HepG2 (cell line): ENCODE data around the gene FTL. TPM values are rescaled to one million over a fixed set of nuclear protein-coding genes. Genes with fewer than 3 reads are reported as not detected.

Experiments
- ASH2L ChIP-seq: fragments of 300-600, 200-600 bp; sonication (generic); IDR thresholded peaks from 2 replicates; pipeline ENCODE4 v1.7.0; 2017; ENCODE audit warnings: low read depth, mild to moderate bottlenecking, moderate library complexity, mixed read lengths, low read length; ENCODE audit not compliant: insufficient read length
- ATF7 ChIP-seq, 2 experiments: fragments of 450-650 bp in 1 of 2; sonication (generic) in 1 of 2; formaldehyde crosslinking in 1 of 2; IDR thresholded peaks; 2 replicates each; pipeline versions ENCODE4 v1.4.0 to v1.6.1; 2016 to 2020; ENCODE audit warnings: antibody characterized with exemption in 1 of 2, mild to moderate bottlenecking in 1 of 2, missing genetic modification reagents in 1 of 2
- E2F5 ChIP-seq: sonication (generic); formaldehyde crosslinking; conservative IDR thresholded peaks from 2 replicates; pipeline ENCODE4 v1.4.0; 2020; ENCODE audit warnings: missing genetic modification reagents
- ERF ChIP-seq: IDR thresholded peaks from 2 replicates; pipeline ENCODE4 v1.6.1; 2018; ENCODE audit warnings: missing biosample characterization, missing genetic modification reagents
- JUND ChIP-seq: sonication (generic); formaldehyde crosslinking; IDR thresholded peaks from 2 replicates; pipeline ENCODE4 v1.8.0; 2022; ENCODE audit warnings: mild to moderate bottlenecking, missing genetic modification reagents
- PITX1 ChIP-seq: sonication (generic); formaldehyde crosslinking; IDR thresholded peaks from 2 replicates; pipeline ENCODE4 v1.5.1; 2020; ENCODE audit warnings: mild to moderate bottlenecking, missing genetic modification reagents
- SP4 ChIP-seq: sonication (generic); formaldehyde crosslinking; IDR thresholded peaks from 2 replicates; pipeline ENCODE4 v1.8.1; 2023; ENCODE audit warnings: mild to moderate bottlenecking, missing genetic modification reagents
- ZNF362 ChIP-seq: sonication (generic); formaldehyde crosslinking; IDR thresholded peaks from 2 replicates; pipeline ENCODE4 v1.4.0; 2020; ENCODE audit warnings: missing genetic modification reagents, mild to moderate bottlenecking, borderline replicate concordance
- ZNF432 ChIP-seq: sonication (generic); formaldehyde crosslinking; IDR thresholded peaks from 2 replicates; pipeline ENCODE4 v1.5.0; 2020; ENCODE audit warnings: missing genetic modification reagents, mild to moderate bottlenecking, borderline replicate concordance
- ZNF567 ChIP-seq: sonication (generic); formaldehyde crosslinking; IDR thresholded peaks from 2 replicates; pipeline ENCODE4 v1.8.1; 2023; ENCODE audit warnings: mild to moderate bottlenecking, missing genetic modification reagents, borderline replicate concordance
- ZNF598 ChIP-seq: sonication (generic); formaldehyde crosslinking; IDR thresholded peaks from 2 replicates; pipeline ENCODE4 v1.5.1; 2020; ENCODE audit warnings: mild to moderate bottlenecking, missing genetic modification reagents, borderline replicate concordance
- ZNF704 ChIP-seq: sonication (generic); formaldehyde crosslinking; IDR thresholded peaks from 2 replicates; pipeline ENCODE4 v1.8.1; 2023; ENCODE audit warnings: mild to moderate bottlenecking, inconsistent platforms, moderate library complexity, missing genetic modification reagents, borderline replicate concordance
- ZNF883 ChIP-seq: sonication (generic); formaldehyde crosslinking; IDR thresholded peaks from 2 replicates; pipeline ENCODE4 v1.5.1; 2020; ENCODE audit warnings: mild to moderate bottlenecking, missing genetic modification reagents; ENCODE audit errors: not compliant biosample characterization
- polyA plus RNA-seq, 8 experiments: library from polyadenylated mRNA; depleted of rRNA in 3 of 8; stranded (reverse) in 7 of 8; unstranded in 1 of 8; fragments of >200 nt; fragmentation: Illumina TruSeq in 4 of 8; extraction: Trizol in 4 of 8; gene quantifications; 2 replicates each; pipeline versions ENCODE4 v1.2.1 to v1.2.3, GENCODE V29; 2011 to 2016; ENCODE audit warnings: low read depth in 4 of 8, missing spikeins in 1 of 8, mixed read lengths in 1 of 8; ENCODE audit not compliant: insufficient read depth in 1 of 8
- total RNA-seq, 5 experiments: library from RNA; depleted of rRNA; stranded (reverse); fragments of >200 nt; fragmentation: Illumina TruSeq; extraction: Trizol; gene quantifications; 2 replicates each; pipeline ENCODE4 v1.2.3, GENCODE V29; 2016; ENCODE audit warnings: low read depth in 1 of 5
- TF ChIP-seq, protein P1 (sequence below): IDR thresholded peaks from 2 replicates; pipeline ENCODE4 v1.6.1; 2018; ENCODE audit warnings: missing genetic modification reagents, mild to moderate bottlenecking, missing compliant biosample characterization
- TF ChIP-seq, protein P2 (sequence below): sonication (generic); formaldehyde crosslinking; IDR thresholded peaks from 2 replicates; pipeline ENCODE4 v1.4.0; 2020; ENCODE audit warnings: mild to moderate bottlenecking, missing genetic modification reagents
- TF ChIP-seq, protein P3 (sequence below): sonication (generic); formaldehyde crosslinking; IDR thresholded peaks from 2 replicates; pipeline ENCODE4 v1.4.0; 2020; ENCODE audit warnings: mild to moderate bottlenecking, missing genetic modification reagents

The FTL gene
- total and polyA plus RNA-seq, 2 of the 13 experiments (the other 11 are each of a cell fraction or from before 2014, with no cell fraction given): 2,721 to 8,800 TPM

GRCh38 chr19:48933382-48933932, 31.7 kb upstream of the FTL start, which contains the start of gene DHDH (continued):
- TF ChIP-seq ZNF598 (CRISPR knock-in tag) (no peak), JUND (CRISPR knock-in tag) (no peak), ZNF567 (no peak), E2F5 (CRISPR knock-in tag) (no peak), SP4 (CRISPR knock-in tag) (no peak), ASH2L (peak; percentile 40), ATF7 (IDR thresholded peaks at IDR 0.05) (no peak), ATF7 (CRISPR knock-in tag; IDR thresholded peaks at IDR 0.05) (no peak), ERF (CRISPR knock-in tag) (no peak), ZNF362 (no peak), PITX1 (CRISPR knock-in tag) (no peak), ZNF704 (no peak), ZNF883 (CRISPR knock-in tag) (no peak), ZNF432 (CRISPR knock-in tag) (no peak)
- TF ChIP-seq, protein P1, sequence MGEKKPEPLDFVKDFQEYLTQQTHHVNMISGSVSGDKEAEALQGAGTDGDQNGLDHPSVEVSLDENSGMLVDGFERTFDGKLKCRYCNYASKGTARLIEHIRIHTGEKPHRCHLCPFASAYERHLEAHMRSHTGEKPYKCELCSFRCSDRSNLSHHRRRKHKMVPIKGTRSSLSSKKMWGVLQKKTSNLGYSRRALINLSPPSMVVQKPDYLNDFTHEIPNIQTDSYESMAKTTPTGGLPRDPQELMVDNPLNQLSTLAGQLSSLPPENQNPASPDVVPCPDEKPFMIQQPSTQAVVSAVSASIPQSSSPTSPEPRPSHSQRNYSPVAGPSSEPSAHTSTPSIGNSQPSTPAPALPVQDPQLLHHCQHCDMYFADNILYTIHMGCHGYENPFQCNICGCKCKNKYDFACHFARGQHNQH: no peak
- TF ChIP-seq, protein P2, sequence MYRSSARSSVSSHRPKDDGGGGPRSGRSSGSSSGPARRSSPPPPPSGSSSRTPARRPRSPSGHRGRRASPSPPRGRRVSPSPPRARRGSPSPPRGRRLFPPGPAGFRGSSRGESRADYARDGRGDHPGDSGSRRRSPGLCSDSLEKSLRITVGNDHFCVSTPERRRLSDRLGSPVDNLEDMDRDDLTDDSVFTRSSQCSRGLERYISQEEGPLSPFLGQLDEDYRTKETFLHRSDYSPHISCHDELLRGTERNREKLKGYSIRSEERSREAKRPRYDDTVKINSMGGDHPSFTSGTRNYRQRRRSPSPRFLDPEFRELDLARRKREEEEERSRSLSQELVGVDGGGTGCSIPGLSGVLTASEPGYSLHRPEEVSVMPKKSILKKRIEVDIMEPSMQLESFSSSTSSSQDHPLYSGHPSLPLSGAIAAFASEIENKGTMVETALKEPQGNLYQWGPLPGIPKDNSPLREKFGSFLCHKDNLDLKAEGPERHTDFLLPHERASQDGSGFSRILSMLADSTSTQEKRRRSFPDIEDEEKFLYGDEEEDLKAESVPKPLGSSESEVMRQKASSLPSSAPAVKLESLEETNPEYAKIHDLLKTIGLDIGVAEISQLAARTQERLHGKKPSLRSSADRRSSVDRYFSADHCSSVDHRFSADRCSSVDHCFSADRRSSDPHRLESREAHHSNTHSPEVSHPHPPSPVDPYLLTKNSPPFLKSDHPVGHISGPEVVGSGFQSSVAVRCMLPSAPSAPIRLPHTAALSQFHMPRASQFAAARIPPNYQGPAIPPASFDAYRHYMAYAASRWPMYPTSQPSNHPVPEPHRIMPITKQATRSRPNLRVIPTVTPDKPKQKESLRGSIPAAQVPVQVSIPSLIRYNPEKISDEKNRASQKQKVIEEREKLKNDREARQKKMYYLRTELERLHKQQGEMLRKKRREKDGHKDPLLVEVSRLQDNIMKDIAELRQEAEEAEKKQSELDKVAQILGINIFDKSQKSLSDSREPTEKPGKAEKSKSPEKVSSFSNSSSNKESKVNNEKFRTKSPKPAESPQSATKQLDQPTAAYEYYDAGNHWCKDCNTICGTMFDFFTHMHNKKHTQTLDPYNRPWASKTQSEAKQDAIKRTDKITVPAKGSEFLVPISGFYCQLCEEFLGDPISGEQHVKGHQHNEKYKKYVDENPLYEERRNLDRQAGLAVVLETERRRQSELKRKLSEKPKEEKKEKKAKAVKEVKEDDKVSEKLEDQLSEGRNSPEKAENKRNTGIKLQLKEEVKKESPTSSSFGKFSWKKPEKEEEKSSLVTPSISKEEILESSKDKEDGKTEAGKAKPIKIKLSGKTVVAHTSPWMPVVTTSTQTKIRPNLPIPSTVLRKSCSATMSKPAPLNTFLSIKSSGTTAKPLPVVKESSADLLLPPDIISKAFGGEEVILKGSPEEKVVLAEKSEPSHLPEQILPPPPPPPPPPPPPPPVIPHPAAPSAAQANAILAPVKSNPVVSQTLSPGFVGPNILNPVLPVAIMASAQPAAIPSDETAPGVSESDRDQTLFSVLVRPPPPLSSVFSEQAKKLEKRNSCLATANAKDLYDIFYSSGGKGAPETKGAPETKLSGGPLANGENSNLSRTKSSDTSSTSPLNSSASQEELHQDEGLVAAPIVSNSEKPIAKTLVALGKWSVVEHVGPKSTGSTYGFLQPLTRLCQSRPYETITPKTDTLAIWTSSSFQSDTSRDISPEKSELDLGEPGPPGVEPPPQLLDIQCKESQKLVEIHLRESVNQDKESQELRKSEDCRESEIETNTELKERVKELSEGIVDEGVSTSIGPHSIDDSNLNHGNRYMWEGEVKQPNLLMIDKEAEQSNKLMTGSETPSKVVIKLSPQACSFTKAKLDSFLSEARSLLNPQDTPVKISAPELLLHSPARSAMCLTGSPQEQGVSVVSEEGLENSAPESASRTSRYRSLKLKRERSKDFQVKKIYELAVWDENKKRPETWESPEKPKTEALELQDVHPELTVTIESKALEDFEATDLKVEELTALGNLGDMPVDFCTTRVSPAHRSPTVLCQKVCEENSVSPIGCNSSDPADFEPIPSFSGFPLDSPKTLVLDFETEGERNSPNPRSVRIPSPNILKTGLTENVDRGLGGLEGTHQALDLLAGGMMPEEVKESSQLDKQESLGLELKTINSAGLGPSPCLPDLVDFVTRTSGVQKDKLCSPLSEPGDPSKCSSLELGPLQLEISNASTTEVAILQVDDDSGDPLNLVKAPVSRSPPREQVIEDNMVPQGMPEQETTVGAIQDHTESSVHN (CRISPR knock-in tag): no peak
- TF ChIP-seq, protein P3, sequence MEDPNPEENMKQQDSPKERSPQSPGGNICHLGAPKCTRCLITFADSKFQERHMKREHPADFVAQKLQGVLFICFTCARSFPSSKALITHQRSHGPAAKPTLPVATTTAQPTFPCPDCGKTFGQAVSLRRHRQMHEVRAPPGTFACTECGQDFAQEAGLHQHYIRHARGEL (CRISPR knock-in tag): no peak
